CD14-positive monocyte (primary cell): Measurements from ENCODE around the gene IGFALS. TPM values are rescaled to one million over a fixed set of nuclear protein-coding genes. Genes with fewer than 3 reads are reported as not detected.
A peak's percentile ranks its signal among the peaks of the same experiment; 100 is the strongest.

Experiments used
- DNase-seq, 3 donors: peaks; one replicate each; pipeline ENCODE4 v3.0.0-alpha.2; 2011 to 2022
- H2AFZ ChIP-seq: 2 replicates; pipeline ENCODE4 v1.6.0; 2012; ENCODE audit warnings: mild to moderate bottlenecking, low read depth, low read length, inconsistent platforms; ENCODE audit not compliant: insufficient read depth, poor library complexity, severe bottlenecking
- H3K27ac ChIP-seq, 2 donors: 1 replicate in 1 of 2; 2 replicates in 1 of 2; pipeline ENCODE4 v1.5.1; 2012 to 2013; ENCODE audit warnings: low read length in 2 of 2, control low read depth in 1 of 2, inconsistent platforms in 1 of 2, low read depth in 1 of 2, mild to moderate bottlenecking in 1 of 2
- H3K27me3 ChIP-seq, 2 donors: one replicate each; pipeline versions ENCODE4 v1.6.0 to v1.6.1; 2011 to 2013; ENCODE audit warnings: low read length in 2 of 2; ENCODE audit not compliant: control insufficient read depth in 2 of 2, insufficient read depth in 2 of 2
- H3K36me3 ChIP-seq, 2 donors: replicated peaks in 1 of 2; 1 replicate in 1 of 2; 2 replicates in 1 of 2; pipeline versions ENCODE4 v1.5.1 to v1.6.1; 2012 to 2013; ENCODE audit warnings: low read length in 2 of 2, control low read depth in 1 of 2, inconsistent platforms in 1 of 2, mild to moderate bottlenecking in 1 of 2; ENCODE audit not compliant: insufficient read depth in 2 of 2, control insufficient read depth in 1 of 2
- H3K4me1 ChIP-seq, 2 donors: 1 replicate in 1 of 2; 2 replicates in 1 of 2; pipeline versions ENCODE4 v1.5.1 to v1.6.1; 2012 to 2013; ENCODE audit warnings: low read length in 2 of 2, control low read depth in 1 of 2, inconsistent platforms in 1 of 2, mild to moderate bottlenecking in 1 of 2, moderate library complexity in 1 of 2; ENCODE audit not compliant: insufficient read depth in 2 of 2, control insufficient read depth in 1 of 2
- H3K4me2 ChIP-seq: replicated peaks from 2 replicates; pipeline ENCODE3; 2012; ENCODE audit warnings: low read length, moderate library complexity, mild to moderate bottlenecking; ENCODE audit not compliant: poor library complexity, severe bottlenecking; ENCODE audit errors: extremely low read depth
- H3K4me3 ChIP-seq, 3 experiments: fragments of 200-600 bp in 1 of 3; sonication (generic) in 1 of 3; replicated peaks in 1 of 3; 1 replicate in 2 of 3; 2 replicates in 1 of 3; pipeline ENCODE4 v1.5.1; 2011 to 2013; ENCODE audit warnings: low read length in 3 of 3, mild to moderate bottlenecking in 3 of 3, control low read depth in 2 of 3, low read depth in 2 of 3, inconsistent platforms in 1 of 3, moderate library complexity in 1 of 3
- H3K79me2 ChIP-seq: 2 replicates; pipeline ENCODE4 v1.6.0; 2012; ENCODE audit warnings: mild to moderate bottlenecking, control low read depth, inconsistent platforms, low read length, moderate library complexity; ENCODE audit not compliant: insufficient read depth
- H3K9ac ChIP-seq: 2 replicates; pipeline ENCODE4 v1.6.0; 2017; ENCODE audit warnings: low read length, mild to moderate bottlenecking; ENCODE audit not compliant: insufficient read depth, poor library complexity, severe bottlenecking
- H3K9me3 ChIP-seq, 2 donors: replicated peaks in 1 of 2; 1 replicate in 1 of 2; 2 replicates in 1 of 2; pipeline versions ENCODE4 v1.5.1 to v1.6.1; 2012 to 2013; ENCODE audit warnings: low read length in 2 of 2, control low read depth in 1 of 2; ENCODE audit not compliant: control insufficient read depth in 1 of 2, insufficient read depth in 1 of 2
- H4K20me1 ChIP-seq: 2 replicates; pipeline ENCODE4 v1.6.0; 2012; ENCODE audit warnings: mild to moderate bottlenecking, low read length, control low read depth, moderate library complexity; ENCODE audit not compliant: insufficient read depth
- H3K27ac Mint-ChIP-seq, 7 donors: one replicate each; pipeline ENCODE4 v1.8.0; 2020; ENCODE audit warnings: mild to moderate bottlenecking in 7 of 7, mixed read lengths in 7 of 7, moderate library complexity in 6 of 7, inconsistent platforms in 2 of 7
- H3K27me3 Mint-ChIP-seq, 3 donors: one replicate each; pipeline ENCODE4 v1.8.0; 2021 to 2022; ENCODE audit warnings: low read depth in 3 of 3, mild to moderate bottlenecking in 3 of 3, mixed read lengths in 3 of 3, moderate library complexity in 3 of 3, inconsistent platforms in 1 of 3
- H3K36me3 Mint-ChIP-seq, 2 donors: one replicate each; pipeline ENCODE4 v1.8.0; 2020; ENCODE audit warnings: mixed read lengths in 2 of 2, inconsistent platforms in 1 of 2, mild to moderate bottlenecking in 1 of 2
- H3K4me1 Mint-ChIP-seq: one replicate; pipeline ENCODE4 v1.8.0; 2020; ENCODE audit warnings: mild to moderate bottlenecking, mixed read lengths
- H3K4me3 Mint-ChIP-seq, 2 donors: one replicate each; pipeline ENCODE4 v1.8.0; 2020; ENCODE audit warnings: mild to moderate bottlenecking in 2 of 2, mixed read lengths in 2 of 2, moderate library complexity in 1 of 2
- H3K9me3 Mint-ChIP-seq, 7 donors: one replicate each; pipeline ENCODE4 v1.8.0; 2020 to 2022; ENCODE audit warnings: mixed read lengths in 7 of 7, mild to moderate bottlenecking in 6 of 7, moderate library complexity in 6 of 7, inconsistent platforms in 2 of 7
- CTCF ChIP-seq: fragments of 200-600 bp; IDR thresholded peaks from one replicate; pipeline ENCODE4 v1.8.0; 2022; ENCODE audit warnings: antibody characterized with exemption, mild to moderate bottlenecking
- WGBS: methylation state at CpG from one replicate; pipeline ENCODE4 v1.1.5; 2013; ENCODE audit warnings: missing lambda C conversion rate; ENCODE audit not compliant: insufficient coverage; 5-methylcytosine and 5-hydroxymethylcytosine counted together
- intact Hi-C, 2 donors: fragments of 100-400 bp; cut with micrococcal nuclease; formaldehyde crosslinking; loops; one replicate each; pipeline versions ENCODE4 v1.15.0 to v1.15.1; 2023
- polyA plus RNA-seq, 3 donors: library from polyadenylated mRNA; depleted of rRNA in 1 of 3; unstranded in 2 of 3; stranded (reverse) in 1 of 3; fragments of 300-500 nt in 2 of 3; fragments of >200 nt in 1 of 3; fragmentation: Illumina TruSeq in 2 of 3; gene quantifications; 1 replicate in 2 of 3; 2 replicates in 1 of 3; pipeline ENCODE4 v1.2.3, GENCODE V29; 2012 to 2021

The IGFALS gene
- polyA plus RNA-seq, 3 donors, result 0.07 TPM; not detected in 2

GRCh38 chr16:1828645-1829410 is 35.3 kb upstream of the IGFALS start:
- peaks cover 31% of the 10 kb centered on the region for H3K4me1 Mint-ChIP-seq
- peak overlapping the region in 1 of 7 donors; percentile 25 for H3K27ac Mint-ChIP-seq

More at GRCh38 chr16:1828645-1829410, 35.3 kb upstream of the IGFALS start:
- TF ChIP-seq CTCF, result no peak
- H3K9me3 Mint-ChIP-seq, result peaks cover 0 to 2% (median 0%) of the 10 kb centered on the region in 7 donors
- peaks cover 0 to 3% (median 0%) of the 10 kb centered on the region in 3 donors for H3K27me3 Mint-ChIP-seq
- Histone ChIP-seq H3K27ac (no peak overlapping the region), H3K4me1 (peaks cover 22 to 39% of the 10 kb centered on the region in 2 donors), H3K4me3 (no peak overlapping the region), H4K20me1 (peaks cover 25% of the 10 kb centered on the region), H3K9me3 (no peaks in the 10 kb centered on the region), H3K9ac (no peak overlapping the region), H3K4me2 (no peak overlapping the region), H3K27me3 (no peaks in the 10 kb centered on the region), H2AFZ (no peak overlapping the region), H3K79me2 (peaks cover 39% of the 10 kb centered on the region), H3K36me3 (peaks cover 0 to 7% of the 10 kb centered on the region in 2 donors)
- whole genome bisulfite sequencing, result 75% methylated on average over 6 of the region's 11 CpGs
- DNase-seq, result no peak
- peaks cover 13 to 15% of the 10 kb centered on the region in 2 donors for H3K36me3 Mint-ChIP-seq
- H3K4me3 Mint-ChIP-seq, result no peak overlapping the region
- intact Hi-C loops, result loop anchor here in 1 of 2 donors (5.0 kb wide), 1 partner anchor 47 kb away; the partner anchor contains the start of genes NUBP2 and SPSB3
